Ovary (tissue), 9 donors: ENCODE measurements around the gene USP11. TPM values are rescaled to one million over a fixed set of nuclear protein-coding genes. Genes with fewer than 3 reads are reported as not detected.
"Not testable (repeated sequence)": the region's sequence is repeated elsewhere in the genome, so short reads cannot be mapped to it uniquely, and the experiment has no call there.

Experiments used
- DNase-seq, 5 donors: peaks; one replicate each; pipeline ENCODE4 v3.0.0-alpha.2; 2019 to 2020
- H3K27ac ChIP-seq, 2 donors: fragments of 200-600 bp; one replicate each; pipeline versions ENCODE4 v1.5.1 to v1.8.0; 2019 to 2022
- H3K27me3 ChIP-seq: fragments of 200-600 bp; one replicate; pipeline ENCODE4 v1.8.0; 2022
- H3K36me3 ChIP-seq: fragments of 200-600 bp; sonication (generic); one replicate; pipeline ENCODE4 v1.5.1; 2019
- H3K4me1 ChIP-seq: one replicate; pipeline ENCODE4 v1.8.1; 2013; ENCODE audit warnings: mild to moderate bottlenecking, moderate library complexity; ENCODE audit not compliant: insufficient read depth
- H3K4me3 ChIP-seq: fragments of 200-600 bp; sonication (generic); one replicate; pipeline ENCODE4 v1.5.1; 2017
- H3K9me3 ChIP-seq, 2 donors: fragments of 200-600 bp in 1 of 2; sonication (generic) in 1 of 2; one replicate each; pipeline versions ENCODE4 v1.5.1 to v1.8.1; 2013 to 2019; ENCODE audit warnings: mild to moderate bottlenecking in 1 of 2, moderate library complexity in 1 of 2
- EP300 ChIP-seq: sonication (generic); formaldehyde crosslinking; IDR thresholded peaks from one replicate; pipeline ENCODE4 v1.6.1; 2017; ENCODE audit warnings: antibody characterized with exemption
- POLR2A ChIP-seq: fragments of 450-650 bp; IDR thresholded peaks from one replicate; pipeline ENCODE4 v1.6.1; 2017; ENCODE audit warnings: antibody characterized with exemption, mild to moderate bottlenecking, moderate library complexity
- WGBS, 3 donors: extraction: QIAGEN DNeasy Blood & Tissue Kit in 1 of 3; methylation state at CpG; one replicate each; pipeline versions ENCODE4 v1.1.5 to v1.1.7; 2013 to 2017; 5-methylcytosine and 5-hydroxymethylcytosine counted together
- intact Hi-C, 4 donors: fragments of 100-400 bp; cut with DNase I; formaldehyde crosslinking; loops; one replicate each; pipeline versions ENCODE4 v1.11.0 to v1.15.1; 2022 to 2023
- polyA plus RNA-seq, 2 donors: library from polyadenylated mRNA; stranded (reverse); fragments of 200-250 nt in 1 of 2; fragments of 350-450 nt in 1 of 2; fragmentation: Illumina TruSeq in 1 of 2; extraction: RNeasy Lipid Tissue Mini Kit (QIAGEN cat#74804) in 1 of 2; gene quantifications; one replicate each; pipeline ENCODE4 v1.2.3, GENCODE V29; 2013 to 2014
- total RNA-seq, 7 donors: library from RNA; depleted of rRNA in 2 of 7; stranded (reverse); fragments of >200 nt in 2 of 7; fragmentation: NEBNext Ultra II Directional in 3 of 7; extraction: Animal tissue kit (Norgen Biotek cat#: 25700) in 3 of 7; gene quantifications; one replicate each; pipeline versions ENCODE4 v1.1.0 to v1.2.4, GENCODE V29; 2016 to 2023
- TF ChIP-seq, protein P1 (sequence below), 3 donors: fragments of 450-650 bp in 2 of 3; fragments of 200-600 bp in 1 of 3; IDR thresholded peaks; one replicate each; pipeline versions ENCODE4 v1.5.1 to v1.8.0; 2016 to 2022; ENCODE audit warnings: antibody characterized with exemption in 3 of 3, mild to moderate bottlenecking in 1 of 3
- donor health status: DM: no; HTN: no; CAD: no; lungs with moderate emphysema.
- donor health status: DM: no; HTN: no; CAD: no.
- donor health status: Bipolar disorder and iron deficiency.
- donor health status: DM: yes; HTN: yes; CAD: no.
- donor health status: DM: no; HTN: no; CAD: no.
- donor health status: DM: yes; HTN: yes; CAD: no.

The USP11 gene
- total and polyA plus RNA-seq, 9 donors = 55.6 to 166 (median 109) TPM

DNA sequence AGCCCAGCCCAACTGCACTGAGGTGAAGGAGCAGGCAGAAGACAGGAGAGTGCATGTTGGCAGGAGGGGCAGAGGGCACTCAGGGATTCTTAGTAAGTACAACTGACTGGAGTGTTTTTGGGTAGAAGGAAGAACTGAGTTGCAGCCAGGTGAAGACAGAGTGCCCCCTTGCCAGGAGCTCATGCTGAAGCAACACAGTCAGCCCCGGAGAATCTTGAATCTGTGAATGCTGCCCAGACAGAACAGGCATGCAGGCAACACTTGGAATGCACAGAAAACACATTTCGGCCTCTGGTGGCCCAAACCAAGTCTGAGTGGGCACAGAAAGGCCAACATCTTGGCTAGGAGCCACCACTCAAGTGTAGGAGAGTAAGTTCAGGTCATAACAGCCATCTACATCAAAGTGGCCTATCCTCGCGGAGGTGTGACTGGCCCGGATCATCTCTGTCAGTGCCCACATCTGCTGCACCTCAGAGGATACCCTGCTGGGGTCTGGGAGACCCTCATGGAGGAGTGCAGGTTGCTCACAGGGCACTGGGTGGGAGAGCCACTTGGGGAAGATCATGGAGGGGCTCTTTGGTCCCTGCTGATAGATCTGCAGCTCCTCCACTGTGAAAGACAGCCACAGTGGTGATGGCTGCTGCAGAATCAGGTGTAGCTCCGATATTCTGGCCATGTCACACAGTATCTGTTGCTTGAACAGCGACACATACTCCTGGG, 40.4 kb downstream of the USP11 start:
- TF ChIP-seq EP300 = no peak
- TF ChIP-seq POLR2A = no peak
- TF ChIP-seq, protein P1, sequence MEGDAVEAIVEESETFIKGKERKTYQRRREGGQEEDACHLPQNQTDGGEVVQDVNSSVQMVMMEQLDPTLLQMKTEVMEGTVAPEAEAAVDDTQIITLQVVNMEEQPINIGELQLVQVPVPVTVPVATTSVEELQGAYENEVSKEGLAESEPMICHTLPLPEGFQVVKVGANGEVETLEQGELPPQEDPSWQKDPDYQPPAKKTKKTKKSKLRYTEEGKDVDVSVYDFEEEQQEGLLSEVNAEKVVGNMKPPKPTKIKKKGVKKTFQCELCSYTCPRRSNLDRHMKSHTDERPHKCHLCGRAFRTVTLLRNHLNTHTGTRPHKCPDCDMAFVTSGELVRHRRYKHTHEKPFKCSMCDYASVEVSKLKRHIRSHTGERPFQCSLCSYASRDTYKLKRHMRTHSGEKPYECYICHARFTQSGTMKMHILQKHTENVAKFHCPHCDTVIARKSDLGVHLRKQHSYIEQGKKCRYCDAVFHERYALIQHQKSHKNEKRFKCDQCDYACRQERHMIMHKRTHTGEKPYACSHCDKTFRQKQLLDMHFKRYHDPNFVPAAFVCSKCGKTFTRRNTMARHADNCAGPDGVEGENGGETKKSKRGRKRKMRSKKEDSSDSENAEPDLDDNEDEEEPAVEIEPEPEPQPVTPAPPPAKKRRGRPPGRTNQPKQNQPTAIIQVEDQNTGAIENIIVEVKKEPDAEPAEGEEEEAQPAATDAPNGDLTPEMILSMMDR (IDR thresholded peaks at IDR 0.05) = no peak
- Histone ChIP-seq H3K4me3 (no peak overlapping the region), H3K4me1 (no peaks in the 10 kb centered on the region), H3K27me3 (no peaks in the 10 kb centered on the region), H3K9me3 (no peaks in the 10 kb centered on the region), H3K27ac (no peak overlapping the region), H3K36me3 (no peaks in the 10 kb centered on the region)
- DNase-seq = no peak
- intact Hi-C loops = no loop called here
- WGBS, 3 donors = 62 to 81% (median 80%) methylated on average over 7 of the region's 7 CpGs

DNA sequence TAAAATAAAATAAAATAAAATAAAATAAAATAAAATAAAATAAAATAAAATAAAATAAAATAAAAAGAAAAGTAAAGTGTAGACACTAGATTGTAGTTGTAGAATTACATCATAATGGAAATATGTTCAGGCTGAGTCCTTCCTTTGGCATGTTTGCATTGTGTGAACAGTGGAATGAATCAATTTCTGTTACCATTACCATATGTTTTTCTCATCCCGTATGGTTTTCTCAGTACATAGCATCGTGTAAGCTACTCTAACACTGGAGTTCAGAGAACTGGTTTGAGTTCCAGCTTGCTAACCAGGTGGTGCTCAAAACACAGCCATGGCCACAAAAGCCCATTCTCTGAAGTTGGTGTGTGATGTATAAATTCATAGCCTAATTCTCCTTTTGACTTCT, 45.9 kb downstream of the USP11 start:
- H3K36me3 ChIP-seq = no peaks in the 10 kb centered on the region
- 47 to 78% (median 65%) methylated on average over 2 of the region's 2 CpGs for WGBS, 3 donors
- H3K27me3 ChIP-seq = no peaks in the 10 kb centered on the region
- intact Hi-C loops = no loop called here
- no peak for TF ChIP-seq EP300
- TF ChIP-seq, protein P1 (IDR thresholded peaks at IDR 0.05) = no peak
- H3K9me3 ChIP-seq = no peaks in the 10 kb centered on the region
- H3K4me1 ChIP-seq = no peaks in the 10 kb centered on the region
- no peak for DNase-seq
- no peak overlapping the region for H3K4me3 ChIP-seq
- no peak overlapping the region for H3K27ac ChIP-seq

DNA sequence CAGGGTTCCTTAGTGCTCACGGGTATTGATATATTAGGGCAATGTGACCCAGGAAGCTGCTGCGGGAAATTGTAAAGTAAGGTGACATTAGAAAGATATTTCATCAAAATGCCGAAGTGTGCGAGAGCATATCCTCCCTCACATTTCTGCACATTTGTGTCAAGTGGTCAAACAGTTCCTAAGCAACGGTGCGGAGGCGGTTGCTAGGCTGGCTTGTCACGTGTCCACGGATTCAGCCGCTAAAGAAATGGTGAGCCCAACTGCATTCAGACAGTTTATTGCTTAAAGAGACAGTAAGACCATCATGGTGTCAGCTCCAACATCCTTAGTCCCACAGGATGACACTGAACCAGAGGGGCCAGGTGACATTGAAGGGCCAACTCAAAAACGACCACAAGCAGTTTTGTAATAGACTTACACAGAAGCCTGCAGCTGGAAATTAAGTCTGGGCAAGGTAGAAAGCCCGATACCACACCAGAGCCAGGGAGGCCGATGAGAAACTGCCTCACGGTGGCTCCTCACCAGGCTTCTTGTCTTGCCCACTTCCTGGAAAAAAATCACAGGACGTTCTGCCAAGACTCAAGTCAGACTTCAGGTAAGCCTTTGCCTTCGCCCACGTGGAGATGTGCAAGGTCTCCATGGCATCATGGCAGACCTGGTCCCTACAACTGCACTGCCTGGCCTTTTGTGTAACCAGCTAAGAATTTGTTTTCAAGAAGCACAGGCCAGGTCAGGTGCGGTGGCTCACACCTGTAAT, 50.4 kb downstream of the USP11 start:
- 41 to 46% (median 43%) methylated on average over 18 of the region's 18 CpGs for WGBS, 3 donors
- H3K27me3 ChIP-seq = no peaks in the 10 kb centered on the region
- peak; percentile 19 to 51 (median 36) for DNase-seq
- no peaks in the 10 kb centered on the region for H3K36me3 ChIP-seq
- no peak overlapping the region for H3K27ac ChIP-seq
- intact Hi-C loops = no loop called here
- TF ChIP-seq EP300 = no peak
- TF ChIP-seq, protein P1 (IDR thresholded peaks at IDR 0.05) = no peak
- no peak for TF ChIP-seq POLR2A
- H3K9me3 ChIP-seq = no peaks in the 10 kb centered on the region
- H3K4me1 ChIP-seq = no peaks in the 10 kb centered on the region
- no peak overlapping the region for H3K4me3 ChIP-seq

DNA sequence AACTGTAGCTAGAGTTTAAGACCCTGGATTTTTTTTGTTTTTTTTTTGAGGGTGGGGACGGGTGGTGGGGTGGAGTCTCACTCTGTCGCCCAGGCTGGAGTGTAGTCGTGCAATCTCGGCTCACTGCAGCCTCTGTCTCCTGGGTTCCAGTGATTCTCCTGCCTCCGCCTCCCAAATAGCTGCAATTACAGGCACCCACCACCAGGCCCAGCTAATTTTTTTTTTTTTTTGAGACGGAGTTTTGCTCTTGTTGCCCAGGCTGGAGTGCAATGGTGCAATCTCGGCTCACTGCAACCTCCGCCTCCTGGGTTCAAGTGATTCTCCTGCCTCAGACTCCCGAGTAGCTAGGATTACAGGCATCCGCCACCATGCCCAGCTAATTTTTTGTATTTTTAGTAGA, 51.8 kb downstream of the USP11 start:
- H3K9me3 ChIP-seq, H3K27ac ChIP-seq, H3K27me3 ChIP-seq, H3K36me3 ChIP-seq, H3K4me3 ChIP-seq, DNase-seq, H3K4me1 ChIP-seq, intact Hi-C loops: not testable (repeated sequence)
- 81 to 87% (median 83%) methylated on average over 10 of the region's 10 CpGs for WGBS, 3 donors

DNA sequence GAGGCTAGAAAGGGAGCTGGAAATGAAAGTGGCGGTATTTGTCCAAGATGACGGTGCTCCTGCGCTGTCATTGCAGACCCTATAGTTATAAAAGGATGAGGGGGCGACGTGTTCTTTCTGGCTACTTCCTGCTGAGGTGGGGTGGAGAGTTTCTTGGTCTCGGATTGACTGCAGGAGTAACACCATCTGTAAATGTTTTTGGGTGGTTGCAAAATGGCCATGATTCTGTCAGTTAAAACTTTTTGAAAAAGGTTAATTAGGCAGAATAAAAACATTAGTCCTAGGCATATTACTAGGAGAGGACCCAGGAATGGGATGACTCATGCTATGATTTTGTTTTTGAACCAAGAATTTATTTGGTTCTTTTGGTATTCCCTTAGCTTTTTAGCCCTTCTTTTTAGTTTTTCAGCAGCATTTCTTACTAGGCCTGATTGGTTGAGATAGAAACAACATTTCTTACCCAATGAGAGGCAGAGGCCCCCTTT, 53.1 kb downstream of the USP11 start:
- Histone ChIP-seq H3K4me3 (no peak overlapping the region), H3K36me3 (no peaks in the 10 kb centered on the region), H3K27ac (no peak overlapping the region), H3K4me1 (no peaks in the 10 kb centered on the region), H3K27me3 (no peaks in the 10 kb centered on the region), H3K9me3 (no peaks in the 10 kb centered on the region)
- no peak for DNase-seq
- 35 to 43% (median 41%) methylated on average over 6 of the region's 6 CpGs for WGBS, 3 donors
- intact Hi-C loops = no loop called here
- TF ChIP-seq POLR2A = no peak
- TF ChIP-seq EP300 = no peak
- TF ChIP-seq, protein P1 (IDR thresholded peaks at IDR 0.05) = no peak
